ENCODE results near the gene FEM1C. TPM values are rescaled to one million over a fixed set of nuclear protein-coding genes. Genes with fewer than 3 reads are reported as not detected.

Gene FEM1C
- total and polyA plus RNA-seq, 9 of the 15 experiments (the other 6 are each of a cell fraction or from before 2014, with no cell fraction given) = 1.4 to 9.3 (median 4.3) TPM

DNA sequence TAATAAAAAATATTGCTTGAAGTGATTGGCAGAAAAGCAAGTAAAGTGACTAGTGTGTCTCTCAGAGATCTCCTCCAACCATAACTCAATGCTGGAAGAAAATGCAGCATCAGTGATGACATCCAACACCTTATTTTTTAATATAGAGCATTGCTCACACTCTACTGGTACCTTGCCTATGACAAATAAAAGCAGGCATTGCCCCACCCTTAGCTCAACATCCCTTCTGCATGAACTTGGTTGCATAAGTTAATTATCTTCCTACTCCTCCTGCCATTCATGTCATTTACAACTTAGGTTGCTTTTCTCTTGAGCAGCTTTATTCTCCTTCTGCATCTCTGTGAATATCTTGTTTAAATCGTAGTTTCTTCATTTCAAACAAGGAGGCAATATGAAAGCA is 41.2 kb downstream of the FEM1C start (continued):
- TF ChIP-seq GABPA (tag; conservative IDR thresholded peaks at IDR 0.05; ENCODE audit: low read depth) (no peak), TRIM28 (IDR thresholded peaks at IDR 0.05) (no peak), COPS2 (conservative IDR thresholded peaks at IDR 0.05) (no peak), SRSF7 (optimal IDR thresholded peaks at IDR 0.05; ENCODE audit: low read depth, low read length) (no peak), NFRKB (IDR thresholded peaks at IDR 0.05; ENCODE audit: low read depth) (no peak), ZKSCAN8 (CRISPR knock-in tag; IDR thresholded peaks at IDR 0.05) (no peak), MAZ (CRISPR knock-in tag; conservative IDR thresholded peaks at IDR 0.05 in 1 of 2, IDR thresholded peaks at IDR 0.05 in 1 of 2) (no peak), NCOA6 (IDR thresholded peaks at IDR 0.05) (no peak), STAT5A (IDR thresholded peaks at IDR 0.05; ENCODE audit: borderline replicate concordance, low read length) (no peak)

DNA sequence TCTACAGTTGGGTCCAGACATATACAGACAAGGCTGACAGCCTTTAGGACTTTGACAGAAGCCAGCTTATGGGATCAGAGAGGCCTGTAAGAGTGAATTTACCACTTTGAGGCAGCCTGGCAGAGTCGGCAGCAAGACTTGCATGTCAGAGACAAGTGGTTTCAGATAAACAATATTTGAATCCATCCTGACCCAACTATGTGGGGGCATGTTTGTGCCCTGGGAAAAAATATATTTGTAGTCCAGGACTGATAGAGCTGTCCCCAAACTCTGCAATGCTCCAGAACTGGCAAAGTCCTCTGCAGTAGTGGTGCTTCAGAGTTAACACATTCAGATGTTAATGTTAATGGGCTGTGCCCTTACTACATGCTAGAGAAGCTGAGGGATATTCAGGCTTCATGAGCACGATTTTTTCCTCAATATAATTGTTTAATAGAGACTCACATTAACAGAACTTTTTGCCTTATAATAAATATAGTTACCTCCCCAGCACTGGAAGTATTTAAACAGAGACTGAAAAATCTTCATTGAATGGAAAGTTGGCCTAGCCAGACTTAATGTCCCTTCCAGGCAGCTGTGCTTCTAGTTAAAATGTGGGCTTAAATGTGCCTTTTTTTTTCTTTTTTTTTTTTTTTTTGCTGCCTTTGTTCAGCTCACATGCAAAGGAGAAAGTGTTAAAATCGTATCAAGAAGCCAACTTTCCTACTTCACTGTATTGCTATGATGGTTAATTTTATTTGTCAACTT is 42.9 kb downstream of the FEM1C start:
- no peak for ATAC-seq
- Histone ChIP-seq H3K4me3 (no peak overlapping the region), H3K4me2 (ENCODE audit: insufficient read depth, low read length) (no peak overlapping the region), H2AFZ (ENCODE audit: low read depth, low read length) (no peak overlapping the region), H3K4me1 (replicated peaks in 1 of 2; ENCODE audit: control insufficient read depth in 2 of 2, insufficient read depth in 2 of 2, low read length in 2 of 2) (no peaks in the 10 kb centered on the region), H3K27ac (ENCODE audit: extremely low read depth, low read depth, low read length) (no peak overlapping the region), H4K20me1 (replicated peaks; ENCODE audit: control insufficient read depth, insufficient read depth, low read length) (no peaks in the 10 kb centered on the region), H3K9me1 (ENCODE audit: control insufficient read depth, insufficient read depth, low read length) (no peaks in the 10 kb centered on the region), H3K79me2 (ENCODE audit: control insufficient read depth, insufficient read depth, low read length) (no peaks in the 10 kb centered on the region), H3K9me3 (replicated peaks; ENCODE audit: control insufficient read depth, insufficient read depth, low read depth, low read length) (no peaks in the 10 kb centered on the region), H3K9ac (ENCODE audit: insufficient read depth in 1 of 2, low read depth in 2 of 2, low read length in 2 of 2) (no peak overlapping the region), H3K27me3 (ENCODE audit: control insufficient read depth in 2 of 2, insufficient read depth in 2 of 2, low read length in 2 of 2) (no peaks in the 10 kb centered on the region; a peak in 1 of 5 replicates), H3K36me3 (ENCODE audit: control insufficient read depth, insufficient read depth, low read length) (no peaks in the 10 kb centered on the region)
- no TSS peak for BruUV-seq (replicated peaks)
- FAIRE-seq = no peak
- no peak for DNase-seq (ENCODE audit: extremely low read depth in 1 of 4, low spot score in 3 of 4)
- WGBS (ENCODE audit: insufficient coverage, low coverage, missing lambda C conversion rate) = 0% methylated on average over 3 of the region's 3 CpGs
- CTCF ChIA-PET (ENCODE audit: low intra/inter-chr PET ratio) = no interaction called here
- intact Hi-C loops (cut with micrococcal nuclease) = no loop called here
- in situ Hi-C loops (cut with MboI) = no loop called here
- POLR2A ChIA-PET = no interaction called here
- TF ChIP-seq, protein P1, sequence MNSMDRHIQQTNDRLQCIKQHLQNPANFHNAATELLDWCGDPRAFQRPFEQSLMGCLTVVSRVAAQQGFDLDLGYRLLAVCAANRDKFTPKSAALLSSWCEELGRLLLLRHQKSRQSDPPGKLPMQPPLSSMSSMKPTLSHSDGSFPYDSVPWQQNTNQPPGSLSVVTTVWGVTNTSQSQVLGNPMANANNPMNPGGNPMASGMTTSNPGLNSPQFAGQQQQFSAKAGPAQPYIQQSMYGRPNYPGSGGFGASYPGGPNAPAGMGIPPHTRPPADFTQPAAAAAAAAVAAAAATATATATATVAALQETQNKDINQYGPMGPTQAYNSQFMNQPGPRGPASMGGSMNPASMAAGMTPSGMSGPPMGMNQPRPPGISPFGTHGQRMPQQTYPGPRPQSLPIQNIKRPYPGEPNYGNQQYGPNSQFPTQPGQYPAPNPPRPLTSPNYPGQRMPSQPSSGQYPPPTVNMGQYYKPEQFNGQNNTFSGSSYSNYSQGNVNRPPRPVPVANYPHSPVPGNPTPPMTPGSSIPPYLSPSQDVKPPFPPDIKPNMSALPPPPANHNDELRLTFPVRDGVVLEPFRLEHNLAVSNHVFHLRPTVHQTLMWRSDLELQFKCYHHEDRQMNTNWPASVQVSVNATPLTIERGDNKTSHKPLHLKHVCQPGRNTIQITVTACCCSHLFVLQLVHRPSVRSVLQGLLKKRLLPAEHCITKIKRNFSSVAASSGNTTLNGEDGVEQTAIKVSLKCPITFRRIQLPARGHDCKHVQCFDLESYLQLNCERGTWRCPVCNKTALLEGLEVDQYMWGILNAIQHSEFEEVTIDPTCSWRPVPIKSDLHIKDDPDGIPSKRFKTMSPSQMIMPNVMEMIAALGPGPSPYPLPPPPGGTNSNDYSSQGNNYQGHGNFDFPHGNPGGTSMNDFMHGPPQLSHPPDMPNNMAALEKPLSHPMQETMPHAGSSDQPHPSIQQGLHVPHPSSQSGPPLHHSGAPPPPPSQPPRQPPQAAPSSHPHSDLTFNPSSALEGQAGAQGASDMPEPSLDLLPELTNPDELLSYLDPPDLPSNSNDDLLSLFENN (IDR thresholded peaks at IDR 0.05; ENCODE audit: low read depth in 2 of 2, low read length in 2 of 2) = no peak
- TF ChIP-seq POLR2A (conservative IDR thresholded peaks at IDR 0.05) (no peak), ESRRB (CRISPR knock-in tag; IDR thresholded peaks at IDR 0.05; ENCODE audit: borderline replicate concordance) (no peak), ZNF316 (IDR thresholded peaks at IDR 0.05) (no peak), CBFA2T2 (conservative IDR thresholded peaks at IDR 0.05) (no peak)
- TF ChIP-seq, protein P2, sequence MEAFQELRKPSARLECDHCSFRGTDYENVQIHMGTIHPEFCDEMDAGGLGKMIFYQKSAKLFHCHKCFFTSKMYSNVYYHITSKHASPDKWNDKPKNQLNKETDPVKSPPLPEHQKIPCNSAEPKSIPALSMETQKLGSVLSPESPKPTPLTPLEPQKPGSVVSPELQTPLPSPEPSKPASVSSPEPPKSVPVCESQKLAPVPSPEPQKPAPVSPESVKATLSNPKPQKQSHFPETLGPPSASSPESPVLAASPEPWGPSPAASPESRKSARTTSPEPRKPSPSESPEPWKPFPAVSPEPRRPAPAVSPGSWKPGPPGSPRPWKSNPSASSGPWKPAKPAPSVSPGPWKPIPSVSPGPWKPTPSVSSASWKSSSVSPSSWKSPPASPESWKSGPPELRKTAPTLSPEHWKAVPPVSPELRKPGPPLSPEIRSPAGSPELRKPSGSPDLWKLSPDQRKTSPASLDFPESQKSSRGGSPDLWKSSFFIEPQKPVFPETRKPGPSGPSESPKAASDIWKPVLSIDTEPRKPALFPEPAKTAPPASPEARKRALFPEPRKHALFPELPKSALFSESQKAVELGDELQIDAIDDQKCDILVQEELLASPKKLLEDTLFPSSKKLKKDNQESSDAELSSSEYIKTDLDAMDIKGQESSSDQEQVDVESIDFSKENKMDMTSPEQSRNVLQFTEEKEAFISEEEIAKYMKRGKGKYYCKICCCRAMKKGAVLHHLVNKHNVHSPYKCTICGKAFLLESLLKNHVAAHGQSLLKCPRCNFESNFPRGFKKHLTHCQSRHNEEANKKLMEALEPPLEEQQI (IDR thresholded peaks at IDR 0.05) = no peak
- TF ChIP-seq, protein P3, sequence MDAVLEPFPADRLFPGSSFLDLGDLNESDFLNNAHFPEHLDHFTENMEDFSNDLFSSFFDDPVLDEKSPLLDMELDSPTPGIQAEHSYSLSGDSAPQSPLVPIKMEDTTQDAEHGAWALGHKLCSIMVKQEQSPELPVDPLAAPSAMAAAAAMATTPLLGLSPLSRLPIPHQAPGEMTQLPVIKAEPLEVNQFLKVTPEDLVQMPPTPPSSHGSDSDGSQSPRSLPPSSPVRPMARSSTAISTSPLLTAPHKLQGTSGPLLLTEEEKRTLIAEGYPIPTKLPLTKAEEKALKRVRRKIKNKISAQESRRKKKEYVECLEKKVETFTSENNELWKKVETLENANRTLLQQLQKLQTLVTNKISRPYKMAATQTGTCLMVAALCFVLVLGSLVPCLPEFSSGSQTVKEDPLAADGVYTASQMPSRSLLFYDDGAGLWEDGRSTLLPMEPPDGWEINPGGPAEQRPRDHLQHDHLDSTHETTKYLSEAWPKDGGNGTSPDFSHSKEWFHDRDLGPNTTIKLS (IDR thresholded peaks at IDR 0.05; ENCODE audit: borderline replicate concordance, low read depth) = no peak
